SK-N-SH (cell line): ENCODE results near the gene CFAP74. TPM values are rescaled to one million over a fixed set of nuclear protein-coding genes. Genes with fewer than 3 reads are reported as not detected.

ENCODE experiments used
- CTCF ChIA-PET: fragments of 300-600, 350-600 bp; formaldehyde crosslinking; extraction: SDS; loops from one replicate; lab custom pipeline; 2021; lab: Yijun Ruan, JAX
- POLR2A ChIA-PET: fragments of 350-600 bp; sonication (Branson Sonifier 250); formaldehyde crosslinking; extraction: SDS; loops from one replicate; lab custom pipeline; 2020; ENCODE audit warnings: antibody characterized with exemption, inconsistent platforms; lab: Yijun Ruan, JAX
- DNase-seq: peaks from one replicate; pipeline ENCODE4 v3.0.0; 2012
- H2AFZ ChIP-seq: fragments of 200-600 bp; sonication (generic); 2 replicates; pipeline ENCODE4 v1.8.1; 2016; ENCODE audit warnings: antibody characterized with exemption, mild to moderate bottlenecking, low read depth
- H3F3A ChIP-seq: fragments of 200-600 bp; sonication (generic); replicated peaks from 2 replicates; pipeline ENCODE3; 2016; ENCODE audit warnings: antibody characterized with exemption, mild to moderate bottlenecking; ENCODE audit not compliant: insufficient read depth
- H3K27ac ChIP-seq, 2 experiments: fragments of 200-500 bp in 1 of 2; fragments of 200-600 bp in 1 of 2; sonication (Bioruptor generic) in 1 of 2; sonication (generic), shearing (Covaris generic) in 1 of 2; 2 replicates each; pipeline versions ENCODE4 v1.5.1 to v1.6.1; 2014 to 2016; ENCODE audit warnings: low read depth in 2 of 2, inconsistent platforms in 1 of 2, low read length in 1 of 2, mild to moderate bottlenecking in 1 of 2, mixed read lengths in 1 of 2
- H3K27me3 ChIP-seq: fragments of 200-600 bp; sonication (generic), shearing (Covaris generic); 2 replicates; pipeline ENCODE4 v1.6.1; 2016; ENCODE audit warnings: mixed run types; ENCODE audit not compliant: insufficient read depth
- H3K36me3 ChIP-seq, 2 experiments: fragments of 200-500 bp in 1 of 2; fragments of 200-600 bp in 1 of 2; sonication (Bioruptor generic) in 1 of 2; sonication (generic) in 1 of 2; replicated peaks in 1 of 2; 2 replicates each; pipeline versions ENCODE3 to v1.5.1; 2014 to 2016; ENCODE audit warnings: low read length in 1 of 2, mild to moderate bottlenecking in 1 of 2; ENCODE audit not compliant: insufficient read depth in 2 of 2, control insufficient read depth in 1 of 2
- H3K4me1 ChIP-seq, 2 experiments: fragments of 200-500 bp in 1 of 2; fragments of 200-600 bp in 1 of 2; sonication (Bioruptor generic) in 1 of 2; sonication (generic), shearing (Covaris generic) in 1 of 2; 2 replicates each; pipeline versions ENCODE4 v1.5.1 to v1.6.1; 2014 to 2016; ENCODE audit warnings: low read depth in 1 of 2, low read length in 1 of 2, mixed run types in 1 of 2; ENCODE audit not compliant: insufficient read depth in 2 of 2, control insufficient read depth in 1 of 2
- H3K4me2 ChIP-seq: fragments of 200-600 bp; sonication (generic), shearing (Covaris generic); 2 replicates; pipeline ENCODE4 v1.6.1; 2017; ENCODE audit warnings: mixed run types
- H3K4me3 ChIP-seq, 2 experiments: fragments of 200-500 bp in 1 of 2; fragments of 200-600 bp in 1 of 2; sonication (Bioruptor generic) in 1 of 2; sonication (generic), shearing (Covaris generic) in 1 of 2; 2 replicates each; pipeline versions ENCODE4 v1.5.1 to v1.8.1; 2014 to 2016; ENCODE audit warnings: low read depth in 2 of 2, inconsistent platforms in 1 of 2, low read length in 1 of 2, mild to moderate bottlenecking in 1 of 2, mixed read lengths in 1 of 2, moderate library complexity in 1 of 2
- H3K79me2 ChIP-seq: fragments of 200-600 bp; sonication (generic); 2 replicates; pipeline ENCODE4 v1.8.1; 2017; ENCODE audit warnings: mild to moderate bottlenecking; ENCODE audit not compliant: insufficient read depth
- H3K9ac ChIP-seq: fragments of 200-600 bp; sonication (generic); 2 replicates; pipeline ENCODE4 v1.6.1; 2017; ENCODE audit warnings: mixed run types
- H3K9me2 ChIP-seq: fragments of 200-600 bp; sonication (generic); 2 replicates; pipeline ENCODE4 v1.6.1; 2017; ENCODE audit warnings: mixed run types
- H3K9me3 ChIP-seq: fragments of 200-600 bp; sonication (generic); 2 replicates; pipeline ENCODE4 v1.6.1; 2017; ENCODE audit warnings: mixed run types, mild to moderate bottlenecking, moderate library complexity
- H4K20me1 ChIP-seq: fragments of 200-600 bp; sonication (generic); 2 replicates; pipeline ENCODE4 v1.6.1; 2017; ENCODE audit warnings: mild to moderate bottlenecking, mixed run types; ENCODE audit not compliant: insufficient read depth
- CHD2 ChIP-seq: fragments of 150-350 bp; IDR thresholded peaks from 2 replicates; pipeline ENCODE4 v1.6.1; 2018; ENCODE audit warnings: low read length; ENCODE audit not compliant: partially characterized antibody
- ELF1 ChIP-seq: IDR thresholded peaks from 2 replicates; pipeline ENCODE4 v1.4.0; 2012
- EP300 ChIP-seq, 2 experiments: IDR thresholded peaks; 2 replicates each; pipeline versions ENCODE4 v1.4.0 to v1.6.1; 2012; ENCODE audit warnings: borderline replicate concordance in 1 of 2, low read depth in 1 of 2, low read length in 1 of 2
- EZH2phosphoT487 ChIP-seq: fragments of 200-600 bp; sonication (generic); IDR thresholded peaks from 2 replicates; pipeline ENCODE4 v1.6.1; 2017; ENCODE audit warnings: low read depth, mixed run types, mild to moderate bottlenecking, antibody characterized with exemption, moderate library complexity, borderline replicate concordance
- FOSL2 ChIP-seq: IDR thresholded peaks from 2 replicates; pipeline ENCODE4 v1.4.0; 2012; ENCODE audit warnings: low read depth, mild to moderate bottlenecking, moderate library complexity, borderline replicate concordance
- FOXJ3 ChIP-seq: sonication (generic); formaldehyde crosslinking; IDR thresholded peaks from 2 replicates; pipeline ENCODE4 v1.5.1; 2020; ENCODE audit warnings: mild to moderate bottlenecking, missing genetic modification reagents
- MAX ChIP-seq: IDR thresholded peaks from 2 replicates; pipeline ENCODE4 v1.4.0; 2012; ENCODE audit warnings: low read depth
- MEF2A ChIP-seq: IDR thresholded peaks from 2 replicates; pipeline ENCODE4 v1.4.0; 2012; ENCODE audit warnings: low read depth, borderline replicate concordance
- NFIC ChIP-seq: IDR thresholded peaks from 2 replicates; pipeline ENCODE4 v1.4.0; 2012; ENCODE audit warnings: borderline replicate concordance
- NRF1 ChIP-seq: IDR thresholded peaks from 2 replicates; pipeline ENCODE4 v1.6.1; 2012; ENCODE audit warnings: low read depth, mild to moderate bottlenecking, low read length
- PBX3 ChIP-seq: IDR thresholded peaks from 2 replicates; pipeline ENCODE4; 2012
- POLR2AphosphoS5 ChIP-seq: IDR thresholded peaks from 2 replicates; pipeline ENCODE4 v1.6.1; 2012; ENCODE audit warnings: low read depth, low read length
- RCOR1 ChIP-seq: fragments of 150-350 bp; IDR thresholded peaks from 2 replicates; pipeline ENCODE4 v1.6.1; 2017; ENCODE audit warnings: antibody characterized with exemption, low read length
- REST ChIP-seq: IDR thresholded peaks from 2 replicates; pipeline ENCODE4 v1.6.1; 2012; ENCODE audit warnings: mild to moderate bottlenecking, low read depth, low read length, moderate library complexity
- RFX5 ChIP-seq: IDR thresholded peaks from 2 replicates; pipeline ENCODE4 v1.6.1; 2012; ENCODE audit warnings: mild to moderate bottlenecking, improper control_type of control experiment, low read length
- RXRA ChIP-seq: IDR thresholded peaks from 2 replicates; pipeline ENCODE4 v1.4.0; 2012; ENCODE audit warnings: low read depth, mild to moderate bottlenecking, borderline replicate concordance
- SMC3 ChIP-seq: IDR thresholded peaks from 2 replicates; pipeline ENCODE4 v1.6.1; 2012; ENCODE audit warnings: low read depth, low read length, improper control_type of control experiment
- TEAD4 ChIP-seq: IDR thresholded peaks from 2 replicates; pipeline ENCODE4 v1.4.0; 2012; ENCODE audit warnings: mild to moderate bottlenecking, borderline replicate concordance; ENCODE audit not compliant: insufficient read depth
- USF1 ChIP-seq: IDR thresholded peaks from 2 replicates; pipeline ENCODE4 v1.4.0; 2012; ENCODE audit warnings: low read depth, borderline replicate concordance
- USF2 ChIP-seq: fragments of 150-350 bp; IDR thresholded peaks from 2 replicates; pipeline ENCODE4 v1.6.1; 2017; ENCODE audit warnings: antibody characterized with exemption, low read length, low read depth, borderline replicate concordance
- WGBS: methylation state at CpG from one replicate; pipeline ENCODE4 v1.1.6; 2017; ENCODE audit warnings: low lambda C conversion rate; 5-methylcytosine and 5-hydroxymethylcytosine counted together
- polyA plus RNA-seq, 3 experiments: library from polyadenylated mRNA; depleted of rRNA; stranded (reverse); fragments of >200 nt; gene quantifications; 2 replicates each; pipeline ENCODE4 v1.2.3, GENCODE V29; 2012

Gene CFAP74
- polyA plus RNA-seq, 1 of the 3 experiments (the other 2 are of a cell fraction) = not detected

GRCh38 chr1:1921901-1922701 is 81.5 kb downstream of the CFAP74 start:
- Histone ChIP-seq H3K9me3 (no peaks in the 10 kb centered on the region), H4K20me1 (no peaks in the 10 kb centered on the region), H3K27me3 (no peaks in the 10 kb centered on the region), H3K4me2 (no peak overlapping the region)
- CTCF ChIA-PET = interaction anchor here (1.1 to 2.4 kb wide), 2 partner anchors 14 to 22 kb away, joined by 3 to 10 read pairs; no protein-coding TSS in a partner anchor
- TF ChIP-seq MEF2A (no peak), TEAD4 (no peak), NRF1 (no peak), REST (no peak), EZH2phosphoT487 (no peak), NFIC (no peak), FOXJ3 (no peak), USF2 (no peak), FOSL2 (no peak), SMC3 (no peak), POLR2AphosphoS5 (no peak), MAX (no peak), PBX3 (no peak), RXRA (no peak), RCOR1 (no peak), RFX5 (no peak), ELF1 (no peak), EP300 (IDR thresholded peaks at IDR 0.05; ENCODE audit: borderline replicate concordance in 1 of 2, low read depth in 1 of 2, low read length in 1 of 2) (no peak), CHD2 (no peak), USF1 (no peak)
- TF ChIP-seq, all 33 proteins: peak for 0
- no peak for DNase-seq
- no peaks in the 10 kb centered on the region for H3K79me2 ChIP-seq
- no peaks in the 10 kb centered on the region for H3K36me3 ChIP-seq
- H3K27ac ChIP-seq = no peak overlapping the region
- WGBS = 100% methylated on average over 1 of the region's 16 CpGs
- POLR2A ChIA-PET = no interaction called here
- no peaks in the 10 kb centered on the region for H3F3A ChIP-seq
- H2AFZ ChIP-seq = no peak overlapping the region
- H3K9me2 ChIP-seq = no peaks in the 10 kb centered on the region
- H3K9ac ChIP-seq = no peak overlapping the region
- H3K4me3 ChIP-seq = no peak overlapping the region
- peaks cover 0 to 15% of the 10 kb centered on the region in 2 experiments; a peak in 1 of 4 replicates for H3K4me1 ChIP-seq
